Activated T-cell treated with anti-CD3 and anti-CD28 coated beads, Interleukin-2, amount 50 U/mL, for 48 hours (primary cell): ENCODE data around the gene OLFML3.
A peak's percentile ranks its signal among the peaks of the same experiment; 100 is the strongest.
"Not testable (repeated sequence)": the region's sequence is repeated elsewhere in the genome, so short reads cannot be mapped to it uniquely, and the experiment has no call there.

ENCODE experiments used
- DNase-seq, 2 experiments: peaks; one replicate each; pipeline ENCODE4 v3.0.0-alpha.2; 2020

OLFML3 gene, protein sequence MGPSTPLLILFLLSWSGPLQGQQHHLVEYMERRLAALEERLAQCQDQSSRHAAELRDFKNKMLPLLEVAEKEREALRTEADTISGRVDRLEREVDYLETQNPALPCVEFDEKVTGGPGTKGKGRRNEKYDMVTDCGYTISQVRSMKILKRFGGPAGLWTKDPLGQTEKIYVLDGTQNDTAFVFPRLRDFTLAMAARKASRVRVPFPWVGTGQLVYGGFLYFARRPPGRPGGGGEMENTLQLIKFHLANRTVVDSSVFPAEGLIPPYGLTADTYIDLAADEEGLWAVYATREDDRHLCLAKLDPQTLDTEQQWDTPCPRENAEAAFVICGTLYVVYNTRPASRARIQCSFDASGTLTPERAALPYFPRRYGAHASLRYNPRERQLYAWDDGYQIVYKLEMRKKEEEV

DNA sequence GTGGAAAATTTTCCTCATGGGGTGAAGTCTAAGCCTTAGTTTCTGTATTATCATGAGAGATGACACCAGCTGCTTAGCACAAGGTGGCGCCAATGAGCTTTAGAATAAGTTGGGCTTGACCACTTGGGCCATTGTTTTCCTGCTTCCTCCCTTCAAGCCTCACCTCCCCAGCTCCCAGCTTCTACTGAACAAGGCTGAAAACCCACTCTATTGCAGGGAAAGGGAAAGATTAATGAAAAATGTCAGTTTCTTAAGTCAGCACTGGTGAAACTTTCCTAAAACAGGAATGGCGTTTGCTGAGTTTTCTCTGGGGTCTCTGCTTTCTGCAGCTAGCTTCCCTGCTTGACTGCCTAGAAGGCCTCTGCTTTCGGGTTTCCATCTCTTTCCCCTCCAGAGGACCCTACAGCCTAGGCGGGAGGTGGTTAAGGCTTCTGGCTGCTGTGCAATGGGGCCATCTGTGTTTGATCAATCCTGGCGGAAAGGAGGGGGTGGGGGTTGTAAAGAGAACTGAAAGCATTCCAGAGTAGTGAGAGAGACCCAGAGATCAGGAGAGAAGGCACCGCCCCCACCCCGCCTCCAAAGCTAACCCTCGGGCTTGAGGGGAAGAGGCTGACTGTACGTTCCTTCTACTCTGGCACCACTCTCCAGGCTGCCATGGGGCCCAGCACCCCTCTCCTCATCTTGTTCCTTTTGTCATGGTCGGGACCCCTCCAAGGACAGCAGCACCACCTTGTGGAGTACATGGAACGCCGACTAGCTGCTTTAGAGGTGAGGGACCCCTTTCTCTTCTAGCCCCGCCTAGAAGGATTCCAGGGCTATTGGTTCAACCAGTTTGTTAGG, at the start of gene OLFML3:
OLFML3 (plus strand) TSS at position 612 of the 840 bp plus-strand sequence; CDS start at position 655, 43 bp downstream.
- DNase-seq: peak; percentile 63 to 67

DNA sequence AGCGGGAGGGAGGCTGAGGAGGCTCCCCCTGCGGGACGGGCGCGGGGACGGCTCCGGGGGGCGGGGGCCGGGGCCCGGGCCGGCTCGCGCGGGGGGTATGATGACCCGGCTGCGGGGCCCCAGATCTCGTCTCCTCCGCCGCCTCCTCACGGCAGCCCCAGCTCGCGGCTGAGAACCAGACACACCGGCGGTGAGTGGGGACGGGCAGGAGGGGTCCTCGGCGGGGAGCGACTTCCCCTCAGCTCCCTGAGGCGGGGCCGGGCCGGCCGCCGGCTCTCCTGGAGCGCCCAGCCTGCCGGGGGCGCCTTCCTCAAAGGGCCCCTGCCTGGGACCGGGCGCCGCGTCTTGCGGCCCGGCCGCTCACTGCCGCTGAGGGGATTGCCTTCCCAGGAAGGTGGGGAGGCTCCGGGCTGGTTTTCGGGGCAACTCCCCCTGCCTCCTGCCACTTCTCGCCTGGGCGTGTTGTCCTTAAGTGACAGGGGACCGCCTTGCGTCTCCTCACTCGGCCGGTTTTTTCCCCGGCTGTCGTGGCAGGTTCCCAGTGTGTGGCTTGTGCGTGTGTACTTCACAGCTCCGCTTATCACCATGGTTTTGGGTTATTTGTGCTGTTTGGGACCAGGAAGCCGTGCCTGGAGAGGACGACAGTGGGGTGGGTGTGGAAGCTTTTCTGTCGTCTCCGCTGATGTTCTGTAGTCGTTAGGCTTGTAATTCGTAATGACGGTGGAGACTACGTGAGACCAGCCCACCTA, 49.4 kb upstream of the OLFML3 start:
- DNase-seq: peak; percentile 75 to 76

DNA sequence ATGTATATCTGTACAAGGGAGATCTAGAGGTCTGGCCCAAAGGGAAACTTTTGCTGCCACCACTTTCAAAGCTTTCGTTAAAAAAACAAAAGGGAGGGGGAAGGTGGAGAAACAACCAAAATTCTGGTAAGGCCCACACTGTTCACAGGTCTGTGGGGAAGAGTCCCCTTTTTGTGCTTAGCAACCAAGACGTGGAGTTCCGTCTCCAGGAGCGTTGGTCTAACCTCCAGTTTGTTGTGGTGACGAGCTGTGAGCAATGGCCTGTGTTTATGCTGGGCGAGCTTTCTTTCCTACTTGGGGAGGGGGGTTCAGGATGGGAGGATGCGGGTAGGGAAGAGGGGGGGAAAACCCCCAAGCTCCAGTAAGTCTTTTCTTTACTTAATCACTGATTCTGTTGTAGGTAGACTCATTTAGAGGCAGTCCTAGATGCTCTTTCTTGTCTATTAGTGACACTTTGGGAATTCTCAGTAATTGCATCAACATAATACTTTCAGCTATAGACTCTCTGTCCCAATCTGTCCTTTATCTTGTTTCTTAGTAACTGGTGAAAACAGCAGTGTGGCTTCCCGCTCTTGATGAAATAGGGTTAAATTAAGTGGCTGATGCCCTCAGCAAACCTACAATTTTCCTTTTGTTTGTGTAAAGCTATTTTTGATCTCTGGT, 48.6 kb upstream of the OLFML3 start:
- peak; percentile 73 to 75 for DNase-seq

DNA sequence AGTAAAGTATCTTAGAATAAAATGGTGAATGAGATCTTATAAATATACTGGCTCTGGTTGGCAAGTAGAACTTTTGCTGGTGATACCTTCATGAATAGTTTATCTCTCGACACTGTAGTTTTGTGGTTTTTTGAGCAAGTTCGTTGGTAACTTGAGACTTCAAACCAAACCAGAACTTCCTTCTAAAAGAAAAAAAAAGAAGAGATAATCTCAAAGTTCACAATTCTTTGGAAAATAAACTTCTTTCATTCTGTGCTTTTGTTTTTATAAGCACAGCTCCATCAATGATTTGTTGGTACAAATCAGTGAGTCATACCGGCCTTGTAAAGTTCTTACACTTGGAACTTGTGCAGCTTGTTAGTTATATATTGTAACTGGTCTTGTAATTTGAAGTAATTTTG, 47.8 kb upstream of the OLFML3 start:
- no peak for DNase-seq

DNA sequence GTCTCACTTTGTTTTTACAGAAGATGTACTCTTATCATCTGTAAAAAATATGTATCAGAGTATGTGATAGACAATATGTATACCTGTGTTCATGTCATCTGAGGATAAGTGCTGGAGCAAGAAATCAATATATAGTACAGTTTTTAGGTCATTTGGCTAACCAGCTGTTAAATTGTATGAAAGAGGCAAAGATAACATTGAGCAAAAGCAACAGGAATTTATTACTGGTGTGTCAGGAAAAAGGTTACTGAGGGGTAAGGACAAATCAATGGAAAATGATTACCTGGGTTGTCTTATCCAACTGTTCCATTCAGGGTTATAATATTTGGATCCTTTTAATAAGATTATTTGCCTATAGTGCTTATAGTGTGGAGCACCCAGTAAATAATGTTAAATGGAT, 45.3 kb upstream of the OLFML3 start:
- DNase-seq: no peak

DNA sequence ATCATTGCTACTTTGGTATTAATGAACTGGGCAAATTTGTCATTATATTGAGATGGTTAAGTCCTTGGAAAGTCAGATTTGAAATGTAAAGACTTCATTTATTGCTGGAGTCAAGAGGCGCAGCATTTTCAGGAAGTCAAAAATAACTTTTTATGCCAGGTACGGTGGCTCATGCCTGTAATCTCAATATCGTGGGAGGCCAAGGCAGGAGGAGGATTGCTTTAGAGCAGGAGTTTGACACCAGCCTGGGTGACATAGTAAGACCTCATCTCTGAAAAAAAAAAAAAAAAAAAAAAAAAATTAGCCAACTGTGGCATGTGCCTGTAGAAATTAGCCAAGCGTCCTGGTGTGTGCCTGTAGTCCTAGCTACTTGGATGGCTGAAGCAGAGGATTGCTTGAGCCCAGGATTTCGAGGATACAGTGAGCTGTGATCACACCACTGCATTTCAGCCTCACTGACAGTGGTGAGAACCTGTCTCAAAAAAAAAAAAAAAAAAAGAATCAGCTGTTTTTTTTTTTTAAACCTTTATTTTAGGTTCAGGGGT, 44.7 kb upstream of the OLFML3 start:
- no peak for DNase-seq

DNA sequence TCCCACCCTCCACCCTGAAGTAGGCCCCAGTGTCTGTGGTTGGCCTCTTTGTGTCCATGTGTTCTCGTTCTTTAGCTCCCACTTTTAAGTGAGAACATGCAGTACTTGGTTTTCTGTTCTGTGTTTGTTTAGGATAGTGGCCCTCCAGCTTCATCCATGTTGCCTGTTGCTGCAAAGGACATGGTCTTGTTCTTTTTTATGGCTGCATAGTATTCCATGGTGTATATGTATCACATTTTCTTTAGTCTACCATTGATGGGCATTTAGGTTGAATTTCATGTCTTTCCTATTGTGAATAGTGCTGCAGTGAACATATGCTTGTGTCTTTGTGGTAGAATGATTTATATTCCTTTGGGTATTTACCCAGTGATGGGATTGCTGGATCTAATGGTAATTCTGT, 44.1 kb upstream of the OLFML3 start:
- no peak for DNase-seq

DNA sequence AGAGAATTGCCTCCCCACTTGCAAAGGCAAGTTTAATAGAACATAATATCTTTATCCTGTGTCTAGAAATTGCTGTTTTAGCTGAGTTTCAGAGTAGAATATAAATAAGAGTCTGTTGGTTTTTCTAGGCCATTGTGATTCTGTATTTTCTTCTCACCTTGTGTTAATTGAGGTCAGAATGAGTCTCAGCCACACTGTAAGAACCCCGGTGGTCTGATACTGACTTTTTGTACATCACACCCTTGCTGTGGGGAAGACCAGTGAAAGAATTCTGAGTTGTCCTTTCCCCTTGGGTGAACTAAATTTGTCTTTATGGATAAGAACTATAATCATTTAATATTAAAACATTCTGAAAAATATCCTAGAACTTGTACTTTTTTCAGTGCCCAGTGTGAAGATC, 43.3 kb upstream of the OLFML3 start:
- DNase-seq: no peak

DNA sequence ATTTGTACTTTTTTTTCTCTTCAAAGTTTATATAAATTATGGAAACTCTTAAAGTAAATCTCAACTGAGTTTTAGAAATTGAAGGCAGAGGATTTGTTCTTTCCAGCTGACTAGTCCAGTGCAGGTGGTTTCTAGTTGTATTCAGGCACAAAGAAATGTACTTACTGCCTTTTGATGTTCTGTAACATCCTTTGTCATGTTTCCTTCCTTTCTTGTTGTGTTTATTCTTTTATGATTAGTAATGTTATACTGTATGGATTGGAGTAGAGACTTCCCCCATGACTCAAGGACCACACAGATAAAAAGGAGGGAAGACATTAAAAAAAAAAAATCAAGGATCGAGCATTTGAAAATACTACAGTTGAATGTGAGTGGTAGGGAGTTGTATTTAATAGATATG, 42.1 kb upstream of the OLFML3 start:
- no peak for DNase-seq

DNA sequence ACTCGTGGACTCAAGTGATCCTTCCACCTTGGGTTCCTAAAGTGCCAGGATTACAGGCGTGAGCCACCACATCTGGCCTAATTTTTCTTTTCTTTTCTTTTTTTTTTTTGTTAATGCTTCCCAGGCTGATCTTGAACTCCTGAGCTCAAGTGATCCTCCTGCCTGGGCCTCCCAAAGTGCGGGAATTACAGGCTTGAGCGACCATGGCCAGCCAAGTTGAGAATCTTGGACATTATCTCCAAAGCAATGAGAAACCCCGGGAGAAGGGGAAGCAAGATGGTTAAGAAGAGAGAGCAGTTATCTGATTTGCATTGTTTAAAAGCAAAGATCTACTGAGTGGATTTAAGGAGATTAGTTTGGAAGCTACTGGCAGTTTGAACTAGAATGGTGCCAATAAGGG, 41.1 kb upstream of the OLFML3 start:
- DNase-seq: no peak

DNA sequence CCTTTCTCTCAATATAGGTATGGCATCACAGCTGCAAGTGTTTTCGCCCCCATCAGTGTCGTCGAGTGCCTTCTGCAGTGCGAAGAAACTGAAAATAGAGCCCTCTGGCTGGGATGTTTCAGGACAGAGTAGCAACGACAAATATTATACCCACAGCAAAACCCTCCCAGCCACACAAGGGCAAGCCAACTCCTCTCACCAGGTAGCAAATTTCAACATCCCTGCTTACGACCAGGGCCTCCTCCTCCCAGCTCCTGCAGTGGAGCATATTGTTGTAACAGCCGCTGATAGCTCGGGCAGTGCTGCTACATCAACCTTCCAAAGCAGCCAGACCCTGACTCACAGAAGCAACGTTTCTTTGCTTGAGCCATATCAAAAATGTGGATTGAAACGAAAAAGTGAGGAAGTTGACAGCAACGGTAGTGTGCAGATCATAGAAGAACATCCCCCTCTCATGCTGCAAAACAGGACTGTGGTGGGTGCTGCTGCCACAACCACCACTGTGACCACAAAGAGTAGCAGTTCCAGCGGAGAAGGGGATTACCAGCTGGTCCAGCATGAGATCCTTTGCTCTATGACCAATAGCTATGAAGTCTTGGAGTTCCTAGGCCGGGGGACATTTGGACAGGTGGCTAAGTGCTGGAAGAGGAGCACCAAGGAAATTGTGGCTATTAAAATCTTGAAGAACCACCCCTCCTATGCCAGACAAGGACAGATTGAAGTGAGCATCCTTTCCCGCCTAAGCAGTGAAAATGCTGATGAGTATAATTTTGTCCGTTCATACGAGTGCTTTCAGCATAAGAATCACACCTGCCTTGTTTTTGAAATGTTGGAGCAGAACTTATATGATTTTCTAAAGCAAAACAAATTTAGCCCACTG, 38.7 kb upstream of the OLFML3 start:
- peak; percentile 63 to 69 for DNase-seq

DNA sequence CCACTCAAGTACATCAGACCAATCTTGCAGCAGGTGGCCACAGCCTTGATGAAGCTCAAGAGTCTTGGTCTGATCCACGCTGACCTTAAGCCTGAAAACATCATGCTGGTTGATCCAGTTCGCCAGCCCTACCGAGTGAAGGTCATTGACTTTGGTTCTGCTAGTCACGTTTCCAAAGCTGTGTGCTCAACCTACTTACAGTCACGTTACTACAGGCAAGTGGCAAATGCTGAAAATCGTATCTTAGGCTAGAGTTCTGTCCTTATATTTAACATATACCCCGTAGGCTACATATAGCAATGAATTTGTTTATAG, 38.1 kb upstream of the OLFML3 start:
- no peak for DNase-seq

DNA sequence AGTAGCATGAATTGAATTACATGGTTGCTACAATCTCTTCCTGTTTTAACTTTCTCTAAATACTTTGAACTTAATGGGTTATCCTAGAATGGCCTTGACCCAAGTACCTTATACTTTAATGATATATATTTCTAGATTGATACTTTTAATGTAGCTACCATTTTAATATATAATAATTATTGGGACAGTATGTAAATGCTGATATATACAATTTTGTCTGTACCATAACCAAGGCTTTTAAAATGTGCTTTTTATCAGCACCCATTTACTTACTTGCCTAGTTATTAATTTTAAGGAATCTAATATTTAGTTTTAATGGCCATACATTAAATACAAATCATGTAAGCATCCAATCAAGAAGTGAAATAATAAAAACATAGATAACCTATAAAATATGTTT, 36.7 kb upstream of the OLFML3 start:
- no peak for DNase-seq

DNA sequence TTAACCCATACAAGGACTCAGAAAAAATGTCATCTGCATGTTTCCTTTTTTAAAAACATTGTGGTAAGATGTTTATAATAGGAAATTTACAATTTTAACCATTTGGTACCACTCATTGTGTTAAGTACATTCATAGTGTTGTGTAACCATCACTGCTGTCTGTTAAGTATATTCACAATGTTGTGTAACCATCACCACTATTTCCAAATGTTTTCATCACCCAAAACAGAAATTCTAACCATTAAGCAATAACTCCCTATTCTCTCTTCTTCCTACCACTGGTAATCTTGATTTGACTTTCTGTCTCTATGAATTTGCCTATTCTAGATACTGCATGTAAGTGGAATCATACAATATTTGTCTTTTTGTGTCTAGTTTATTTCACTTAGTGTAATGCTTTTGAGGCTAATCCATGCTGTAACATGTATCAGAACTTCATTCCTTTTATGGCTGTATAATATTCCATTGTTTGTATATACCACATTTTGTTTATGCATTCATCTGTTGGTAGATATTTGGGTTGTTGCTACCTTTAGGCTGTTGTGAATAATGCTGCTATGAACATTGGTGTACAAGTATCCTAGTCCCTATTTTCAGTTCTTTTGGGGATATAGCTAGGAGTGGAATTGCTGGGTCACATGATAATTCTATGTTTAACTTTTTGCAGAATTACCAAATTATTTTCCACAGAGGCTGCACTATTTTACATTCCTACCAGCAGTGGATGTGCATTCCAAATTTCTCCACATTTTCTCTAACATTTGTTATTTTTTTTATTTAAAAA, 36.1 kb upstream of the OLFML3 start:
- no peak for DNase-seq

DNA sequence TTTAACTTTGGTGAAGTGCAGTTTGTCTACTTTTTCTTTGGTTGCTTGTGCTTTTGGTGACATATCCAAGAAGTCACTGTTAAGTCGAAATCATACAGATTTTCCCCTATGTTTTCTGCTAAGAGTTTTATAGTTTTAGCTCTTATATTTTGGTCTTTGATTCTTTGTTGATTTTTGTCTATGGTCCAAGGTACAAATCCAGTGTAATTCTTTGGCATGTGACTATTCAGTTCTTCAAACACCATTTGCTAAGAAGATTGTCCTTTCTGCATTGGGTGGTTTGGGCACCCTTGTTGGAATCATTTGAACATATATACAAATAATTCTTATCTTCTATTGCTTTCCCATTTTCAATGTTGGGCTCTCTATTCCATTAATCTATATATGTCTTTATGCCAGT, 33.9 kb upstream of the OLFML3 start:
- no peak for DNase-seq

DNA sequence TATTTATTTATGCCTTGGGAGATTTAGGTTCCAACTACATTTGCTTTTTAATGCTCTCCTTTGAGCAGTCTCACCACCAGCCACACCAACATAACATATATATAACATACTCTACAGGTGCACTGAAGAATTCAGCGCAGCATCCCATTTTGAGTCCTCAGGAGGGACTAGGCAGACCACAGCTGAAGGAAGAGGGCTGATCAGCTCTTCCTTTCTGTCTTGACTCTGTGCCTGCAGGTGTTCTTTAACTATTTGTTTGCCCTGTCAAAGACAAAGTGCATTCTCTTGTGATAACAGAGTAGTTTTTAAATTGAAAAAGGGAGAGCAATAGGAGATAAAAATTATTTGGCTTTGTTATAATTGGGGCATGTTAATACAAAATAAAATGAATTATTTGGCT, 33.2 kb upstream of the OLFML3 start:
- no peak for DNase-seq

DNA sequence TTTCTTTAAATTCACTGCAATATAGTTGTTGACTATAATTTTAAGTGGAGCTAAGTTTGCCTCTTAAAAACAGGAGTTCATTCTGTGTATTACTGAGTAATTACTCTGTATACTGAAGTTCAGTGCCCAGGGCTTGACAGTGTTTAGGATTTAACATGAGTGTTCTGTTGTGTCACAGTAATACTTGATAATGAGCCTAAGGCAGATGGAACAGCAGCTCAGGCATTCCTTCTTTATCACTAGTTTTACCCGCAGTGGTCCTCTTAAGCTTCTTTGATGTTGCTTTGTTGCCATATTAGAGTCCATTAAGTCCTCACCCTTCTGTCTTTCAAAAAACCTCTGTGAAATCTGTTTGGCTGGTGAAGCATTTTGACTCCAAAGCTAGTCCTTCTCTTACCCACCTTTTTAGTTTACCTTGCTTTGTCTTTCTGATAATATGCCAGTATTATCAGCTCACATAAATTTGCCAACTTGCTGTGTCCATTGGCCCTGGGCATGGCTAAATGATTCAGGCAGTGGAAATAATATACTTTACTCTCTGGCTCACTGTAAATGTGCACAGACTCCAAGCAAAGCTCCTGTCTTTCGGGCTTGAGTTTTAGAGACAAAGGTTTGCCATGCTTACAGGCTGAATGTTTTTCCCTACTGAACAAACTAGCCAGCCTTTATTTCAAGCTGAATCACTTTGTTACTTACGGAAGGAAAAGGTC, 32.4 kb upstream of the OLFML3 start:
- no peak for DNase-seq

DNA sequence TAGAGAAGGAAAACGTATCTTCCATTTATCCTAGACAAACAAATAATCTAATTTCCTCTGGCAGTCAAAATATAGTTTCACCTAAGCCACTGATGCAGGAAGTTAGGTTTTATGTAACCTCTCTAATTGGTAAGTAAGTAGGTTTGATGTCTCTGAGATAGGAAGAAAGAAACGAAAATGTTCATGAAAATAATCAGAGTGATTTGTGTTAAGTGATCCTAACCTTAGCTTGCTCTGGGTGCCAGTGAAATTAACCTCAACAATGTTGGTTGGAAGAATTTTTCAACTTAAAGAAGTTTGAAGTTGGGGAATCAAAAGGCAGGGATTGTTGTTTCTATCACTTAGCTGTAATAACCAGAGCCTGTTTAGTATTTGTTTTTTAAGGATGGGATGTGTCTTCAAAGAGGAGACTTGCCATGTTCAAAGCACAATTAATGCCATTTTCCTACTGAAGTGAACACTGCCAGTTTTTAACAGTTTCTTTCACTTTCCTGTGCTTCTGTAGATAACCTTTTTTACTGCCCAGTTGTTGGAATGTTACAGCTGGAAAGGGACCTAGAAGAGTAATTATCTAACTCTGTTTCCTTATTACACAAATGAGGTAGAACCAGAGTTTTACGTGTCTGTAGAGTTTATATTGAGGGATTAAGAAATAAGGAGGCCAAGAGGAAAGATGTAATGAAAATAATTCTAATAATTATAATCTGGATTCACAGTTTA, 31.7 kb upstream of the OLFML3 start:
- no peak for DNase-seq

DNA sequence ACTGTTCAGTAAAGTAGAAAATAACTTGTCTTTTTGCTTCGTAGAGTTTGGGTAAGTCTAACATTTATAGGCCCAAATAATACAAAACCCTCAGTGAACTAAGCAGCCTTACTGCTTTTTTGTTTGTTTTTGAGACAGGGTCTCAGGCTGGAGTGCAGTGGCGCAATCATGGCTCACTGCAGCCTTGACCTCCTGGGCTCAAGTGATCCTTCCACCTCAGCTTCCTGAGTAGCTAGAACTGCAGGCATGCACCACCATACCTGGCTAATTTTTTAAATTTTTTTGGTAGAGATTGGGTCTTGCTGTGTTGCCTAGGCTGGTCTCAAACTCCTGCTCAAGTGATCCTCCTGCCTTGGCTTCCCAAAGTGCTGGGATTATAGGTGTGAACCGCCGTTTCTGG, 31.1 kb upstream of the OLFML3 start:
- not testable (repeated sequence) for DNase-seq
